Measurements from ENCODE around the gene TBC1D14.

Gene TBC1D14

DNA sequence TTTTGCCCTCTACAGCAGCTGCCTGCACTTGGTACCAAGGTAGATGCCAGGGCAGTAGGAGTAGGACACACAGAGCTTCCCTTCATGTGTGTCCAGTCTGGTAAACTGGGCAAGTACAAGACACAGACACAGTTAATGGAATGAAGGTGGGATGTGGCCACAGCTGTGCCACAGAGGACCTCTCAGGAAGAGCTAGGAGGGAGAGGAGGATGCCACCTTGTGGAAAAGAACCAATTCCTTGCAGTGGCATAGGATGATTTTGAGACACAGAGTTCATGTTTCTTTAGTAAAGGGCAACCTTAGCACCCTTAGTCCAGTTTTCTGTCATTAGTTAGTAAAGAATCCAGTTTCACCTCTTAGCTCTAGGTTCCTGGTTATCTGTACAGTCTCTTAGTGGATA, 36.3 kb upstream of the TBC1D14 start (continued):
- TF ChIP-seq, protein P1, sequence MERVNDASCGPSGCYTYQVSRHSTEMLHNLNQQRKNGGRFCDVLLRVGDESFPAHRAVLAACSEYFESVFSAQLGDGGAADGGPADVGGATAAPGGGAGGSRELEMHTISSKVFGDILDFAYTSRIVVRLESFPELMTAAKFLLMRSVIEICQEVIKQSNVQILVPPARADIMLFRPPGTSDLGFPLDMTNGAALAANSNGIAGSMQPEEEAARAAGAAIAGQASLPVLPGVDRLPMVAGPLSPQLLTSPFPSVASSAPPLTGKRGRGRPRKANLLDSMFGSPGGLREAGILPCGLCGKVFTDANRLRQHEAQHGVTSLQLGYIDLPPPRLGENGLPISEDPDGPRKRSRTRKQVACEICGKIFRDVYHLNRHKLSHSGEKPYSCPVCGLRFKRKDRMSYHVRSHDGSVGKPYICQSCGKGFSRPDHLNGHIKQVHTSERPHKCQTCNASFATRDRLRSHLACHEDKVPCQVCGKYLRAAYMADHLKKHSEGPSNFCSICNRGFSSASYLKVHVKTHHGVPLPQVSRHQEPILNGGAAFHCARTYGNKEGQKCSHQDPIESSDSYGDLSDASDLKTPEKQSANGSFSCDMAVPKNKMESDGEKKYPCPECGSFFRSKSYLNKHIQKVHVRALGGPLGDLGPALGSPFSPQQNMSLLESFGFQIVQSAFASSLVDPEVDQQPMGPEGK (CRISPR knock-in tag; IDR thresholded peaks at IDR 0.05; ENCODE audit: borderline replicate concordance) = no peak
- TF ChIP-seq, protein P2, sequence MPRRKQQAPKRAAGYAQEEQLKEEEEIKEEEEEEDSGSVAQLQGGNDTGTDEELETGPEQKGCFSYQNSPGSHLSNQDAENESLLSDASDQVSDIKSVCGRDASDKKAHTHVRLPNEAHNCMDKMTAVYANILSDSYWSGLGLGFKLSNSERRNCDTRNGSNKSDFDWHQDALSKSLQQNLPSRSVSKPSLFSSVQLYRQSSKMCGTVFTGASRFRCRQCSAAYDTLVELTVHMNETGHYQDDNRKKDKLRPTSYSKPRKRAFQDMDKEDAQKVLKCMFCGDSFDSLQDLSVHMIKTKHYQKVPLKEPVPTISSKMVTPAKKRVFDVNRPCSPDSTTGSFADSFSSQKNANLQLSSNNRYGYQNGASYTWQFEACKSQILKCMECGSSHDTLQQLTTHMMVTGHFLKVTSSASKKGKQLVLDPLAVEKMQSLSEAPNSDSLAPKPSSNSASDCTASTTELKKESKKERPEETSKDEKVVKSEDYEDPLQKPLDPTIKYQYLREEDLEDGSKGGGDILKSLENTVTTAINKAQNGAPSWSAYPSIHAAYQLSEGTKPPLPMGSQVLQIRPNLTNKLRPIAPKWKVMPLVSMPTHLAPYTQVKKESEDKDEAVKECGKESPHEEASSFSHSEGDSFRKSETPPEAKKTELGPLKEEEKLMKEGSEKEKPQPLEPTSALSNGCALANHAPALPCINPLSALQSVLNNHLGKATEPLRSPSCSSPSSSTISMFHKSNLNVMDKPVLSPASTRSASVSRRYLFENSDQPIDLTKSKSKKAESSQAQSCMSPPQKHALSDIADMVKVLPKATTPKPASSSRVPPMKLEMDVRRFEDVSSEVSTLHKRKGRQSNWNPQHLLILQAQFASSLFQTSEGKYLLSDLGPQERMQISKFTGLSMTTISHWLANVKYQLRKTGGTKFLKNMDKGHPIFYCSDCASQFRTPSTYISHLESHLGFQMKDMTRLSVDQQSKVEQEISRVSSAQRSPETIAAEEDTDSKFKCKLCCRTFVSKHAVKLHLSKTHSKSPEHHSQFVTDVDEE (CRISPR knock-in tag; IDR thresholded peaks at IDR 0.05) = no peak
- no peak for TF ChIP-seq OSR1 (CRISPR knock-in tag; IDR thresholded peaks at IDR 0.05)
- no peak for TF ChIP-seq RARB (CRISPR knock-in tag; IDR thresholded peaks at IDR 0.05)
- TF ChIP-seq ZNF565 (CRISPR knock-in tag; conservative IDR thresholded peaks at IDR 0.05; ENCODE audit: low read depth) = no peak

DNA sequence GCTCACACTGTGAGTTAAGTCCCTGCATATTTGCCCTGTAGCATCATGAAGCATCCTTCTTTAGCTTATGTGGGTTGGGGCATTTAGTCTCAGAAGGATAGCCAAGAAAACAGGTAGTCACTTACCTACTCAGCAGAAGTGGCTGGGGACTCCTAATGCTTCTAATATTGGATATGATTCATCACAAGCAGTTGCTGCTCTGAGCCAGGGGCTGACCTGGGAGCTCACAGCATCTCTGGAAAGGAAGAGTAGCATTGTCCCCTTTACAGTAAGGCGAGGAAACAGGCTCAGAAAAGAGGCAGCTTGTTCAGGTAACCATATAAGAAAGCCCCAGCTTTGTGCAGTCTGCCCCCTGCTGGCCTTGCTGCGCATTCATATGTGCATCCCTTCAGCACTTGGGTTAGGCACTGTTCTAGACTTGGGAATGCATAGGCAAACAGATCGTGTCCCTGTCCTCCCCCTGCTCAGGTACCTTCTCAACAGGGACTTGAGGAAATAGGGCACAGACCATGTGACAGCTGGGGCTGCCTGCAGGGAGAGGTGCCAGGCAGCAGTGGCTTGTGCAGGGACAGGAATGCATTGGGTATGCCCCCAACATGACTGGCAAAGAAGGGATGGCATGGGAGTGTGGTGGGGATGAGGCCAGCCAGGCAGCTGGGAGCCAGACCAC, 35.7 kb upstream of the TBC1D14 start:
- peak; percentile 94 for ATAC-seq

DNA sequence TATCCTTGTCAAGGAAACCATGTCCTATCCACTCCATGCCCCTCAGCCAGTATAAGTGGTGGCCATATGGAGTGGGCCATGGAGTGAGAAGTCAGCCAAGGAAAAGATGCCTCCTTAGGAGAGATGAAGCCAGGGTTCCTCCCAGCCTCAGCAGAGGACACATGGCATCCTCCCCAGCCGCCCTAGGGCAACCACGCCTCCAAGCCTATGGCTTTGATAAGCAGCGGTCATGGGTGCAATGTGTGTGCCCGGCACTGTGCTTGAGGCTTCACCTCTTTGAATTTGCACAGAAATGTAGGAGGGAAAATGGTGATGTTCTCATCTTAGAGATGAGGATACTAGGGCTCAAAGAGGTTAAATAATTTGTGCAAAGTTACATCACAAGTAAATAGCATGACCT, 34.6 kb upstream of the TBC1D14 start:
- no peak for ATAC-seq
- TF ChIP-seq ZFP3 (CRISPR knock-in tag; IDR thresholded peaks at IDR 0.05) (no peak), BACH2 (CRISPR knock-in tag; IDR thresholded peaks at IDR 0.05; ENCODE audit: borderline replicate concordance) (no peak)

More for the DNA sequence above, 35.7 kb upstream of the TBC1D14 start:
- TF ChIP-seq ARNTL (CRISPR knock-in tag; IDR thresholded peaks at IDR 0.05; ENCODE audit: borderline replicate concordance, low read depth) (no peak), ZNF8 (CRISPR knock-in tag; IDR thresholded peaks at IDR 0.05) (no peak), ZNF565 (CRISPR knock-in tag; conservative IDR thresholded peaks at IDR 0.05; ENCODE audit: low read depth) (no peak), TOX (CRISPR knock-in tag; IDR thresholded peaks at IDR 0.05; ENCODE audit: borderline replicate concordance) (no peak), CSDC2 (CRISPR knock-in tag; IDR thresholded peaks at IDR 0.05) (no peak), ZFP3 (CRISPR knock-in tag; IDR thresholded peaks at IDR 0.05) (no peak), GLIS3 (CRISPR knock-in tag; IDR thresholded peaks at IDR 0.05) (no peak)
- TF ChIP-seq, protein P3, sequence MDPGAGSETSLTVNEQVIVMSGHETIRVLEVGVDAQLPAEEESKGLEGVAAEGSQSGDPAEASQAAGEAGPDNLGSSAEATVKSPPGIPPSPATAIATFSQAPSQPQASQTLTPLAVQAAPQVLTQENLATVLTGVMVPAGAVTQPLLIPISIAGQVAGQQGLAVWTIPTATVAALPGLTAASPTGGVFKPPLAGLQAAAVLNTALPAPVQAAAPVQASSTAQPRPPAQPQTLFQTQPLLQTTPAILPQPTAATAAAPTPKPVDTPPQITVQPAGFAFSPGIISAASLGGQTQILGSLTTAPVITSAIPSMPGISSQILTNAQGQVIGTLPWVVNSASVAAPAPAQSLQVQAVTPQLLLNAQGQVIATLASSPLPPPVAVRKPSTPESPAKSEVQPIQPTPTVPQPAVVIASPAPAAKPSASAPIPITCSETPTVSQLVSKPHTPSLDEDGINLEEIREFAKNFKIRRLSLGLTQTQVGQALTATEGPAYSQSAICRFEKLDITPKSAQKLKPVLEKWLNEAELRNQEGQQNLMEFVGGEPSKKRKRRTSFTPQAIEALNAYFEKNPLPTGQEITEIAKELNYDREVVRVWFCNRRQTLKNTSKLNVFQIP (CRISPR knock-in tag; IDR thresholded peaks at IDR 0.05; ENCODE audit: borderline replicate concordance, low read depth) = no peak
- TF ChIP-seq, protein P1 (CRISPR knock-in tag; IDR thresholded peaks at IDR 0.05; ENCODE audit: borderline replicate concordance) = no peak

DNA sequence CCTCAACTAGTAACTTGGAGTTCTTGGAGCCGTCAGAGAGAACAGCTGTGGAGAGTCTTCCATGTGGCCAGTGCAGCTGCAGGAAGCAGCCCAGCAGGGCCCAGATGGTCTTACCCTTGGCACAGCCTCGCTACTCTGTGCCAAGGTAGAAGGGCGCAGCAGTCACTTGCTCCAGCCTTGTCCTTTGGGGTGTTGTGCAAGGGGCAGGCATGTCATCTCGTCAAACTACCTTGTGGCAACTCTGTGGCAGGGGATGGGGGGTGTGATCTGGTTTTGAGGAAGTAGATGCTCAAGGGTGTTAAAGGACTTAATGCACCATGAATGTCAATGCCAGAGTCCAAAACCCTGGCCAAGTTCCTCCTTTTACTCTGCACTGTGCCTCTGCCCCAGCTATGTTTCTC, 34.2 kb upstream of the TBC1D14 start:
- no peak for ATAC-seq
- TF ChIP-seq ESRRG (CRISPR knock-in tag; IDR thresholded peaks at IDR 0.05) = no peak
- TF ChIP-seq, protein P4, sequence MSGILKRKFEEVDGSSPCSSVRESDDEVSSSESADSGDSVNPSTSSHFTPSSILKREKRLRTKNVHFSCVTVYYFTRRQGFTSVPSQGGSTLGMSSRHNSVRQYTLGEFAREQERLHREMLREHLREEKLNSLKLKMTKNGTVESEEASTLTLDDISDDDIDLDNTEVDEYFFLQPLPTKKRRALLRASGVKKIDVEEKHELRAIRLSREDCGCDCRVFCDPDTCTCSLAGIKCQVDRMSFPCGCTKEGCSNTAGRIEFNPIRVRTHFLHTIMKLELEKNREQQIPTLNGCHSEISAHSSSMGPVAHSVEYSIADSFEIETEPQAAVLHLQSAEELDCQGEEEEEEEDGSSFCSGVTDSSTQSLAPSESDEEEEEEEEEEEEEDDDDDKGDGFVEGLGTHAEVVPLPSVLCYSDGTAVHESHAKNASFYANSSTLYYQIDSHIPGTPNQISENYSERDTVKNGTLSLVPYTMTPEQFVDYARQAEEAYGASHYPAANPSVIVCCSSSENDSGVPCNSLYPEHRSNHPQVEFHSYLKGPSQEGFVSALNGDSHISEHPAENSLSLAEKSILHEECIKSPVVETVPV (CRISPR knock-in tag; IDR thresholded peaks at IDR 0.05) = no peak
- TF ChIP-seq TCF4 (CRISPR knock-in tag; IDR thresholded peaks at IDR 0.05; ENCODE audit: borderline replicate concordance) = no peak
- no peak for TF ChIP-seq ZNF8 (CRISPR knock-in tag; IDR thresholded peaks at IDR 0.05)
- no peak for TF ChIP-seq ZNF70 (CRISPR knock-in tag; IDR thresholded peaks at IDR 0.05)
- TF ChIP-seq CSDC2 (CRISPR knock-in tag; IDR thresholded peaks at IDR 0.05) = no peak
- no peak for TF ChIP-seq ZFP3 (CRISPR knock-in tag; IDR thresholded peaks at IDR 0.05)
- TF ChIP-seq, protein P2 (CRISPR knock-in tag; IDR thresholded peaks at IDR 0.05) = no peak
- TF ChIP-seq, protein P5, sequence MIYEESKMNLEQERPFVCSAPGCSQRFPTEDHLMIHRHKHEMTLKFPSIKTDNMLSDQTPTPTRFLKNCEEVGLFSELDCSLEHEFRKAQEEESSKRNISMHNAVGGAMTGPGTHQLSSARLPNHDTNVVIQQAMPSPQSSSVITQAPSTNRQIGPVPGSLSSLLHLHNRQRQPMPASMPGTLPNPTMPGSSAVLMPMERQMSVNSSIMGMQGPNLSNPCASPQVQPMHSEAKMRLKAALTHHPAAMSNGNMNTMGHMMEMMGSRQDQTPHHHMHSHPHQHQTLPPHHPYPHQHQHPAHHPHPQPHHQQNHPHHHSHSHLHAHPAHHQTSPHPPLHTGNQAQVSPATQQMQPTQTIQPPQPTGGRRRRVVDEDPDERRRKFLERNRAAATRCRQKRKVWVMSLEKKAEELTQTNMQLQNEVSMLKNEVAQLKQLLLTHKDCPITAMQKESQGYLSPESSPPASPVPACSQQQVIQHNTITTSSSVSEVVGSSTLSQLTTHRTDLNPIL (CRISPR knock-in tag; IDR thresholded peaks at IDR 0.05; ENCODE audit: low read depth) = no peak
- no peak for TF ChIP-seq OSR1 (CRISPR knock-in tag; IDR thresholded peaks at IDR 0.05)
- TF ChIP-seq, protein P3 (CRISPR knock-in tag; IDR thresholded peaks at IDR 0.05; ENCODE audit: borderline replicate concordance, low read depth) = no peak
